ENCODE data around the gene CCL8.

DNA sequence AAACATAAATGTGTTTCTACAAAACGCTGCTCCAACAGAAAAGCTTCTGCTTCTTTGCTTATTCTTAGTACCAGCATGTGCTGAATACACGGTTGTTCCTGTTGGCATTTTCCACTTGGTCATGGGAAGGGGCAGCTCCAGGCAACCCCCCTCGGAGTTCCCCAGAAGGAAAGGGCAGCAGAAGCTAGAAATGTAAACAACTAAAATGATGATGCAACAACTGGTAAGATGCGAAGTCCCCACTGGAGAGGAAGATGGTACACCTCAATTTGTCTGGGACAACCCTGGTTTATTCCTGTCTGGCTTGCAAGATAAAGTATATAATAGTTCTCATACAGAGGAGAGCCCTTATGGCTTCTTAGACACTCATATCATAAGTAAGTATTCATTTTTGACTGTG lies 27.8 kb downstream of the CCL8 start:
- TF ChIP-seq, protein P1, sequence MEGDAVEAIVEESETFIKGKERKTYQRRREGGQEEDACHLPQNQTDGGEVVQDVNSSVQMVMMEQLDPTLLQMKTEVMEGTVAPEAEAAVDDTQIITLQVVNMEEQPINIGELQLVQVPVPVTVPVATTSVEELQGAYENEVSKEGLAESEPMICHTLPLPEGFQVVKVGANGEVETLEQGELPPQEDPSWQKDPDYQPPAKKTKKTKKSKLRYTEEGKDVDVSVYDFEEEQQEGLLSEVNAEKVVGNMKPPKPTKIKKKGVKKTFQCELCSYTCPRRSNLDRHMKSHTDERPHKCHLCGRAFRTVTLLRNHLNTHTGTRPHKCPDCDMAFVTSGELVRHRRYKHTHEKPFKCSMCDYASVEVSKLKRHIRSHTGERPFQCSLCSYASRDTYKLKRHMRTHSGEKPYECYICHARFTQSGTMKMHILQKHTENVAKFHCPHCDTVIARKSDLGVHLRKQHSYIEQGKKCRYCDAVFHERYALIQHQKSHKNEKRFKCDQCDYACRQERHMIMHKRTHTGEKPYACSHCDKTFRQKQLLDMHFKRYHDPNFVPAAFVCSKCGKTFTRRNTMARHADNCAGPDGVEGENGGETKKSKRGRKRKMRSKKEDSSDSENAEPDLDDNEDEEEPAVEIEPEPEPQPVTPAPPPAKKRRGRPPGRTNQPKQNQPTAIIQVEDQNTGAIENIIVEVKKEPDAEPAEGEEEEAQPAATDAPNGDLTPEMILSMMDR (conservative IDR thresholded peaks at IDR 0.05; ENCODE audit: low read length): no peak
- TF ChIP-seq EZH2phosphoT487 (IDR thresholded peaks at IDR 0.05; ENCODE audit: borderline replicate concordance, low read depth, low read length): no peak
